Transverse colon (tissue), 4 donors: ENCODE data around the gene PDLIM7. TPM values are rescaled to one million over a fixed set of nuclear protein-coding genes. Genes with fewer than 3 reads are reported as not detected.
"Not testable (repeated sequence)": the region's sequence is repeated elsewhere in the genome, so short reads cannot be mapped to it uniquely, and the experiment has no call there.

Source experiments
- DNase-seq: peaks from one replicate; pipeline ENCODE4 v3.0.0-alpha.2; 2019
- H3K27ac ChIP-seq, 4 donors: fragments of 200-600 bp; sonication (generic); 2 replicates each; pipeline ENCODE4 v1.5.1; 2016 to 2018; ENCODE audit warnings: inconsistent platforms in 4 of 4
- H3K27me3 ChIP-seq: fragments of 200-600 bp; sonication (generic); 2 replicates; pipeline ENCODE4 v1.5.1; 2017; ENCODE audit warnings: inconsistent platforms
- H3K36me3 ChIP-seq, 4 donors: fragments of 200-600 bp; sonication (generic); 2 replicates each; pipeline ENCODE4 v1.5.1; 2017 to 2019; ENCODE audit warnings: inconsistent platforms in 4 of 4
- H3K4me1 ChIP-seq, 4 donors: fragments of 200-600 bp; sonication (generic); 2 replicates each; pipeline ENCODE4 v1.5.1; 2017 to 2020; ENCODE audit warnings: inconsistent platforms in 4 of 4
- H3K4me3 ChIP-seq, 4 donors: fragments of 200-600 bp; sonication (generic); 1 replicate in 1 of 4; 2 replicates in 3 of 4; pipeline versions ENCODE4 v1.5.1 to v1.6.1; 2017 to 2019; ENCODE audit warnings: inconsistent platforms in 4 of 4
- H3K9me3 ChIP-seq, 2 donors: fragments of 200-600 bp; sonication (generic); 2 replicates each; pipeline ENCODE4 v1.5.1; 2017 to 2019; ENCODE audit warnings: inconsistent platforms in 2 of 2
- EP300 ChIP-seq: sonication (generic); formaldehyde crosslinking; IDR thresholded peaks from one replicate; pipeline ENCODE4 v1.6.1; 2017; ENCODE audit warnings: antibody characterized with exemption, low read depth
- POLR2A ChIP-seq: fragments of 450-650 bp; IDR thresholded peaks from one replicate; pipeline ENCODE4 v1.6.1; 2016; ENCODE audit warnings: antibody characterized with exemption, mild to moderate bottlenecking, moderate library complexity
- POLR2AphosphoS5 ChIP-seq, 3 donors: sonication (generic); formaldehyde crosslinking; IDR thresholded peaks; one replicate each; pipeline ENCODE4 v1.6.1; 2016; ENCODE audit warnings: antibody characterized with exemption in 3 of 3
- WGBS, 2 donors: methylation state at CpG; one replicate each; pipeline ENCODE4 v1.1.5; 2018; ENCODE audit warnings: low coverage in 1 of 2; 5-methylcytosine and 5-hydroxymethylcytosine counted together
- in situ Hi-C, 4 donors: fragments of 200-750 bp; cut with MboI; loops; one replicate each; pipeline versions ENCODE4 v1.15.0 to v1.15.1; 2017; ENCODE audit warnings: low sequenced_read_pairs in 3 of 4, low pct_ligation_motif_present in 1 of 4, low pct_unique_long_range_greater_than_20kb in 1 of 4
- intact Hi-C: fragments of 100-400 bp; cut with DNase I; formaldehyde crosslinking; loops from one replicate; pipeline ENCODE4 v1.15.1; 2023; ENCODE audit warnings: low total_unique reads
- total RNA-seq, 4 donors: library from RNA; depleted of rRNA; stranded (reverse); fragments of >200 nt; gene quantifications; one replicate each; pipeline ENCODE4 v1.1.0, GENCODE V29; 2016
- TF ChIP-seq, protein P1 (sequence below), 5 experiments: fragments of 200-600 bp in 3 of 5; fragments of 450-650 bp in 2 of 5; sonication (generic) in 3 of 5; IDR thresholded peaks; 1 replicate in 2 of 5; 2 replicates in 3 of 5; pipeline ENCODE4 v1.5.1; 2016 to 2017; ENCODE audit warnings: antibody characterized with exemption in 5 of 5, inconsistent platforms in 3 of 5, mild to moderate bottlenecking in 2 of 5, moderate library complexity in 1 of 5

PDLIM7 gene
- total RNA-seq, 4 donors from 2014 or later: 52.6 to 256 (median 78.6) TPM

DNA sequence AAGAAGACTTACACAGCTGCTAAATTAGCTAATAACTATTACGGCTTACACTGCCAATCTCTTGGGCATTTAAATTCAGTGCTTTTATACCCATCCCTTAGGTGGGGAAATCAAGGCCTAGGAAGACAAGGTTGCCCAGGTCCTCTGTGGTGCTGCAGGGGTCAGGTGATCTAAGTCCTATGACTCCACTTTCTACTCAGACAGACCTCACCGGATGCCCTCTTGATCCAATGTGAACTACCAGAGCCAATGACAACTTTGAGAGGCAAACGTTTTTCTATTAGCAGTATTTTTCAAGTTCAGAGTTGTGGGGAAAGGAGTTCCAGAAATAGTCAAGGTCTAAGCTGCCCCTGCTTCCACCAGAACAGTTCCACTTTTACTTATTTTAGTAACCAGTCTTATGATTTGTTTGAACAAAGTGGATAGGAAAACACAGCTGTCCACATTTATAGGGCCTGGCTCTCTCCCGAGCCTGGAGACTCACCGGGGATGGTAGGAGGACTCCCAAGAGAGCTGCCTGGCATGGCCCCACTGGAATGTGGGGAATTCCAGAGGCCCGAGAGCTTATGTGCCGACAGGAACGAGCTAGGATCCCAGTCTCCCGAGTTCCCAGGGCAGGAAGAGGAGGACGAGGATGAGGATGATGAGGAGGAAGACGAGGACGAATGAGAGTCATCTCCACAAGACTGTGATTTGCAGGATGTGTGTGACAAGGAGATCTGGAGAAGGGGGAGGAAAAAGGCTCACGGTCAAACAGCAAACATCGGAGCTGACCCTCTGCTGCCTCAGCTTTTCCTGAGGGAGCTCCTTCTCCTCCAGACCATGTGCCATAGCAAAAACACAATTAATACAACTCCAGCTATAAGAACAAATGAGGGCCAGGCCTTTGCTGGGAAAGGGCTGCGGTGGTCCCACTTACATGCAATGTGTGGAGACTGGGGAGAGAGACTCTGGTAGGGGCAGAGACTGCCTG, 40.3 kb upstream of the PDLIM7 start:
- no peak for TF ChIP-seq POLR2A
- TF ChIP-seq, protein P1, sequence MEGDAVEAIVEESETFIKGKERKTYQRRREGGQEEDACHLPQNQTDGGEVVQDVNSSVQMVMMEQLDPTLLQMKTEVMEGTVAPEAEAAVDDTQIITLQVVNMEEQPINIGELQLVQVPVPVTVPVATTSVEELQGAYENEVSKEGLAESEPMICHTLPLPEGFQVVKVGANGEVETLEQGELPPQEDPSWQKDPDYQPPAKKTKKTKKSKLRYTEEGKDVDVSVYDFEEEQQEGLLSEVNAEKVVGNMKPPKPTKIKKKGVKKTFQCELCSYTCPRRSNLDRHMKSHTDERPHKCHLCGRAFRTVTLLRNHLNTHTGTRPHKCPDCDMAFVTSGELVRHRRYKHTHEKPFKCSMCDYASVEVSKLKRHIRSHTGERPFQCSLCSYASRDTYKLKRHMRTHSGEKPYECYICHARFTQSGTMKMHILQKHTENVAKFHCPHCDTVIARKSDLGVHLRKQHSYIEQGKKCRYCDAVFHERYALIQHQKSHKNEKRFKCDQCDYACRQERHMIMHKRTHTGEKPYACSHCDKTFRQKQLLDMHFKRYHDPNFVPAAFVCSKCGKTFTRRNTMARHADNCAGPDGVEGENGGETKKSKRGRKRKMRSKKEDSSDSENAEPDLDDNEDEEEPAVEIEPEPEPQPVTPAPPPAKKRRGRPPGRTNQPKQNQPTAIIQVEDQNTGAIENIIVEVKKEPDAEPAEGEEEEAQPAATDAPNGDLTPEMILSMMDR (IDR thresholded peaks at IDR 0.05): no peak
- no peak for TF ChIP-seq EP300
- TF ChIP-seq POLR2AphosphoS5 (IDR thresholded peaks at IDR 0.05): no peak
- in situ Hi-C loops (no loop called here), intact Hi-C loops (no loop called here)
- Histone ChIP-seq H3K36me3 (peaks cover 0 to 26% (median 0%) of the 10 kb centered on the region in 4 donors), H3K27ac (peak overlapping the region; percentile 45 to 65 (median 54)), H3K4me1 (peaks cover 5 to 40% (median 21%) of the 10 kb centered on the region in 4 donors), H3K27me3 (no peaks in the 10 kb centered on the region), H3K4me3 (no peak overlapping the region), H3K9me3 (no peaks in the 10 kb centered on the region)
- WGBS, 2 donors: 41 to 45% methylated on average over 5 to 15 of the region's 15 CpGs
- DNase-seq: peak; percentile 40

DNA sequence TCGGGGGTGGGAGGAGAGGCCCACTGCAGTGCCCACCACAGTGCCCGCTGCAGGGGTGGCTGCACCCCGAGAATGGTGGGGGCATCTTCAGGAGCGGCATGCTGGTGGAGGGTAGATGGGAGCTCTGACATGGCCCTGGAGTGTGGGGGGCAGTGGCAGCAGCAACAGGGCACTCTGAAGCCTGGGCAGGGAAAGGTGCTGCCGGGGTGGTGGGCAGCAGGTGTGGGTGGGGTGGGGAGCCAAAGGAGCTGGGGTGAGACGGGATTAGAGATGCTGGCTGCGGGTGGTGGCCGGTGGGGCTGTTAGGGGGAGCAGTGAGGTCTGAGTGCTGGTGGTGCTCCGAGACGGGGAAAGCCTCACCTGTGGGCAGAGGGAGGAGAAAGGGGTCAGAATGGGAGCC, 39.0 kb upstream of the PDLIM7 start:
- in situ Hi-C loops: no loop called here
- WGBS, 2 donors: 97% methylated on average over 10 of the region's 10 CpGs; no CpG with 5 or more reads in 1 of the 2 donors
- TF ChIP-seq POLR2AphosphoS5 (IDR thresholded peaks at IDR 0.05) (no peak), EP300 (no peak), POLR2A (no peak)
- TF ChIP-seq, protein P1 (IDR thresholded peaks at IDR 0.05): no peak
- H3K4me1 ChIP-seq: peaks cover 5 to 40% (median 21%) of the 10 kb centered on the region in 4 donors
- no peak for DNase-seq
- H3K27me3 ChIP-seq: no peaks in the 10 kb centered on the region
- intact Hi-C loops: no loop called here
- peaks cover 0 to 36% (median 4%) of the 10 kb centered on the region in 4 donors for H3K36me3 ChIP-seq
- no peaks in the 10 kb centered on the region for H3K9me3 ChIP-seq
- no peak overlapping the region for H3K4me3 ChIP-seq
- H3K27ac ChIP-seq: peak overlapping the region in 2 of 4 donors; percentile 46 to 61

DNA sequence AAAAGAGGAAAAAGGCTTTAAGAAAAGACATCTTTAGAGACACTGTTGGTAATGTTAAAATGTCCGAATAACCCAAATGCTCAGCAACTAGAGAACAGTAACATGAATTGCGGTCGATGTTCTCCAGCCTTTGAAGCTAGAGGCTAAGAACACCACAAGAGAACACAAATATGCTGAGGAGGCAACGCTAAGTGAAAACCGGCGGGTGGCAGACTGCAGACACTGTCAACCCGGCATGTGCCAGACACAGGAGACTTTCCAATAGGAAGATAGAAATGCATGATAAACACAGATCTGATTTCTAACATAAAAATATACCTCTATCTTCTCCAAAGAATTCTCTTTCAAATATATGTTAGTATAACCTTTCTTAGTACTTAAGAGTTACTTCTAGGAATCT, 37.7 kb upstream of the PDLIM7 start:
- Histone ChIP-seq H3K9me3 (no peaks in the 10 kb centered on the region), H3K27me3 (no peaks in the 10 kb centered on the region), H3K4me1 (peaks cover 5 to 40% (median 21%) of the 10 kb centered on the region in 4 donors), H3K27ac (no peak overlapping the region), H3K36me3 (peaks cover 0 to 41% (median 7%) of the 10 kb centered on the region in 4 donors), H3K4me3 (no peak overlapping the region)
- intact Hi-C loops: no loop called here
- 91% methylated on average over 7 of the region's 7 CpGs for WGBS, 2 donors
- DNase-seq: no peak
- no peak for TF ChIP-seq POLR2A
- in situ Hi-C loops: no loop called here

DNA sequence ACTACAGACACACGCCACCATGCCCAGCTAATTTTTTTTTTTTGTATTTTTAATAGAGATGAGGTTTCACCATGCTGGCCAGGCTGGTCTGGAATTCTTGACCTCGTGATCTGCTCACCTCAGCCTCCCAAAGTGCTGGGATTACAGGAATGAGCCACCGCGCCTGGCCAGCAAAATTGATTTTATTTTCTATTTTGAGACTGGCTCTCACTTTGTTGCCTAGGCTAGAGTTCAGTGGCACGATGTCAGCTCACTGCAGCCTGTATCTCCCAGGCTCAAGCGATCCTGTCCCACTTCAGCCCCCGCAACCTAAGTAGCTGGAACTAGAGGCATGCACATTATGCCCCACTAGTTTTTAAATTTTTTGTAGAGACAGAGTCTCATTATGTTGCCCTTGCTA, 37.0 kb upstream of the PDLIM7 start:
- peaks cover 0 to 41% (median 10%) of the 10 kb centered on the region in 4 donors for H3K36me3 ChIP-seq
- H3K27me3 ChIP-seq, H3K4me3 ChIP-seq, DNase-seq, H3K27ac ChIP-seq, in situ Hi-C loops, H3K9me3 ChIP-seq, intact Hi-C loops: not testable (repeated sequence)
- 94 to 98% methylated on average over 5 to 7 of the region's 7 CpGs for WGBS, 2 donors
- peaks cover 5 to 35% (median 21%) of the 10 kb centered on the region in 4 donors for H3K4me1 ChIP-seq

DNA sequence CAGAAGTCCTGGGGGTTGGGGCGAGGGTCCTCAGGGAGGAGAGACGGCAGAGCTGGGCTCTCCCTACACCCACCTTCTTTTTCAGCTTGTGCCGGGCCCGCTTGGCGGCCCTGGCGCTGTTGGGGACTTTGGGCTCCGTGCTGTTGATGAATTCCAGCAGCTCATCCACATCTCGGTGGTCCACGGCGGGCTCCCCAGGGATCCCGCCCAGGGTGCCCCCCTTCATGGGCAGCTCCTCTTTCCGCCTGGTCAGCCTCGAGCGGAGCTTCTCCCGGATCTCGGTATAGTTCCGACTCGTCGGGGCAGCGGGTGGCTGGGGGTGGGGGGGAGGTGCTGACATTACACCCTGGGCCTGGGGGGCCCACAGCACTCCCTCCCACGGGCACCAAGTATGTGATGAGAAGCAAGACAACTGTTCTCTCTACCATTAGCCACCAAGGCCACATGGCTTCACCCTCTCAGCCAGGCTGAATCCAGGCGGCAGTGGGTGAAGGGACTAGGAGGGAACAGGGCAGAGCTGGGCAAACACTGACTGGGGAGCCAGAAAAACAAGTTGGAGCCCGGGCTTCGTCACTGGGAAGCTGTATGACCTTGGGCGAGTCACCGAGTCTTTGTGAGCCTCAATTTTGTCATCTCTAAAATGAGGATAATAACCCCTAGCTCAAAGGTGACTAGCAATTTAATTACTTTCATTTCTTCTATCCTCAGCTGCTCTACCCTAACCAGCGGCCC, 34.0 kb upstream of the PDLIM7 start:
- intact Hi-C loops (no loop called here), in situ Hi-C loops (no loop called here)
- H3K4me1 ChIP-seq: peaks cover 0 to 5% (median 1%) of the 10 kb centered on the region in 4 donors
- 90 to 100% methylated on average over 1 to 27 of the region's 27 CpGs for WGBS, 2 donors
- H3K27ac ChIP-seq: no peak overlapping the region
- TF ChIP-seq POLR2AphosphoS5 (IDR thresholded peaks at IDR 0.05): no peak
- no peak for TF ChIP-seq EP300
- no peak for TF ChIP-seq POLR2A
- TF ChIP-seq, protein P1 (IDR thresholded peaks at IDR 0.05): no peak
- H3K9me3 ChIP-seq: no peaks in the 10 kb centered on the region
- H3K27me3 ChIP-seq: no peaks in the 10 kb centered on the region
- no peak overlapping the region for H3K4me3 ChIP-seq
- peaks cover 0 to 44% (median 10%) of the 10 kb centered on the region in 4 donors for H3K36me3 ChIP-seq
- no peak for DNase-seq
